ENCODE results near the gene LRBA.

LRBA gene

GRCh38 chr4:150323406-150324325, 691.4 kb downstream of the LRBA start:
- Histone ChIP-seq H3K79me2 (ENCODE audit: control insufficient read depth, low read length) (no peaks in the 10 kb centered on the region), H3K36me3 (ENCODE audit: control insufficient read depth, low read length) (peaks cover 7% of the 10 kb centered on the region), H3K27me3 (ENCODE audit: control insufficient read depth, low read length) (no peaks in the 10 kb centered on the region), H3K9me2 (replicated peaks; ENCODE audit: control insufficient read depth, low read length) (no peaks in the 10 kb centered on the region), H3K4me1 (ENCODE audit: control insufficient read depth, low read length) (peaks cover 4% of the 10 kb centered on the region), H3K4me3 (ENCODE audit: low read length) (no peak overlapping the region), H4K20me1 (ENCODE audit: control insufficient read depth, insufficient read depth, low read depth, low read length) (no peaks in the 10 kb centered on the region), H3K4me2 (ENCODE audit: low read length) (no peak overlapping the region), H3K27ac (ENCODE audit: low read depth, low read length) (no peak overlapping the region), H3K9me3 (ENCODE audit: control insufficient read depth, insufficient read depth, low read length) (no peaks in the 10 kb centered on the region), H3F3A (ENCODE audit: control insufficient read depth, insufficient read depth) (no peaks in the 10 kb centered on the region)
- TF ChIP-seq EZH2phosphoT487 (IDR thresholded peaks at IDR 0.05; ENCODE audit: borderline replicate concordance, low read length) (no peak), CTCF (IDR thresholded peaks at IDR 0.05; ENCODE audit: low read depth, low read length, poor library complexity, severe bottlenecking) (no peak)

- Histone ChIP-seq H3K4me1 (ENCODE audit: control insufficient read depth, low read length) (no peaks in the 10 kb centered on the region), H3K4me2 (ENCODE audit: low read length) (no peak overlapping the region), H3F3A (ENCODE audit: control insufficient read depth, insufficient read depth) (no peaks in the 10 kb centered on the region), H3K9me2 (replicated peaks; ENCODE audit: control insufficient read depth, low read length) (no peaks in the 10 kb centered on the region), H3K9me3 (ENCODE audit: control insufficient read depth, insufficient read depth, low read length) (no peaks in the 10 kb centered on the region), H4K20me1 (ENCODE audit: control insufficient read depth, insufficient read depth, low read depth, low read length) (no peaks in the 10 kb centered on the region), H3K27me3 (ENCODE audit: control insufficient read depth, low read length) (no peaks in the 10 kb centered on the region), H3K36me3 (ENCODE audit: control insufficient read depth, low read length) (peaks cover 7% of the 10 kb centered on the region), H3K27ac (ENCODE audit: low read depth, low read length) (no peak overlapping the region), H3K79me2 (ENCODE audit: control insufficient read depth, low read length) (no peaks in the 10 kb centered on the region), H3K4me3 (ENCODE audit: low read length) (no peak overlapping the region)
- no peak for TF ChIP-seq EZH2phosphoT487 (IDR thresholded peaks at IDR 0.05; ENCODE audit: borderline replicate concordance, low read length)
- TF ChIP-seq CTCF (IDR thresholded peaks at IDR 0.05; ENCODE audit: low read depth, low read length, poor library complexity, severe bottlenecking) = no peak
Measured at GRCh38 chr4:150322646-150323045, 692.4 kb downstream of the LRBA start.

- H3K4me2 ChIP-seq (ENCODE audit: low read length) = no peak overlapping the region
- H3K27ac ChIP-seq (ENCODE audit: low read depth, low read length) = no peak overlapping the region
Measured at GRCh38 chr4:150321113-150321512, 694.0 kb downstream of the LRBA start.

More at GRCh38 chr4:150321113-150321512, 694.0 kb downstream of the LRBA start:
- H3K79me2 ChIP-seq (ENCODE audit: control insufficient read depth, low read length) = no peaks in the 10 kb centered on the region
- no peaks in the 10 kb centered on the region for H3K4me1 ChIP-seq (ENCODE audit: control insufficient read depth, low read length)
- no peak overlapping the region for H3K4me3 ChIP-seq (ENCODE audit: low read length)
- H3K27me3 ChIP-seq (ENCODE audit: control insufficient read depth, low read length) = no peaks in the 10 kb centered on the region
- TF ChIP-seq CTCF (IDR thresholded peaks at IDR 0.05; ENCODE audit: low read depth, low read length, poor library complexity, severe bottlenecking) (no peak), EZH2phosphoT487 (IDR thresholded peaks at IDR 0.05; ENCODE audit: borderline replicate concordance, low read length) (no peak)
- no peaks in the 10 kb centered on the region for H3K9me3 ChIP-seq (ENCODE audit: control insufficient read depth, insufficient read depth, low read length)
- no peaks in the 10 kb centered on the region for H3K9me2 ChIP-seq (replicated peaks; ENCODE audit: control insufficient read depth, low read length)
- no peaks in the 10 kb centered on the region for H4K20me1 ChIP-seq (ENCODE audit: control insufficient read depth, insufficient read depth, low read depth, low read length)
- peaks cover 7% of the 10 kb centered on the region for H3K36me3 ChIP-seq (ENCODE audit: control insufficient read depth, low read length)
- no peaks in the 10 kb centered on the region for H3F3A ChIP-seq (ENCODE audit: control insufficient read depth, insufficient read depth)
